Measurements from ENCODE around the gene RAB38.

- no peak for TF ChIP-seq CTCF (IDR thresholded peaks at IDR 0.05)
- no peak for TF ChIP-seq EZH2phosphoT487 (IDR thresholded peaks at IDR 0.05)
These were observed 13.7 kb upstream of the RAB38 start for GRCh38 chr11:88188932-88189253.

All from neural progenitor cell (in vitro differentiated cells).